Measurements from ENCODE around the gene USP47. TPM values are rescaled to one million over a fixed set of nuclear protein-coding genes. Genes with fewer than 3 reads are reported as not detected.
A peak's percentile ranks its signal among the peaks of the same experiment; 100 is the strongest.

Gene USP47
- total and polyA plus RNA-seq, 9 of the 15 experiments (the other 6 are each of a cell fraction or from before 2014, with no cell fraction given): 13.1 to 63.6 (median 34.7) TPM

DNA sequence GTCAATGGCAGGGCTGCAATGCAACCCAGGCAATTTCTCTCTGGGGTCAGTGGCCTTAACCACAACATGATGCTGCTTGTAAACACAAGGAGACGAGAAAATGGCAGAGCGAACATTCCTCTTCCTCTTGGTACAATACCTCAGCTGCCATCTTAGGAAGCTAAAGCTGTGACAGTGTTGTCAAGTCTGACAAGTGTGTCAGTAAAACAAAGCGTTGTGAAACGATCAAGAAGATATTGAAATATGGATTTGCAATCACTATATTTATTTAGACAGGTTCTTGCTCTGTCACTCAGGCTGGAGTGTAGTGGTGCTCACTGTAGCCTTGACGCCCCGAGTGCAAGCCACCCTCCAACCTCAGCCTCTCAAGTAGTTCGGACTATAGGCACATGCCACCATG is 14.5 kb upstream of the USP47 start:
- no peaks in the 10 kb centered on the region for H3K27me3 ChIP-seq (ENCODE audit: control insufficient read depth in 2 of 2, insufficient read depth in 2 of 2, low read length in 2 of 2)
- in situ Hi-C loops (cut with MboI): no loop called here
- H3K9ac ChIP-seq (ENCODE audit: insufficient read depth in 1 of 2, low read depth in 2 of 2, low read length in 2 of 2): no peak overlapping the region
- no peaks in the 10 kb centered on the region for H3K9me1 ChIP-seq (ENCODE audit: control insufficient read depth, insufficient read depth, low read length)
- no peaks in the 10 kb centered on the region for H4K20me1 ChIP-seq (replicated peaks; ENCODE audit: control insufficient read depth, insufficient read depth, low read length)
- H3K36me3 ChIP-seq (ENCODE audit: control insufficient read depth, insufficient read depth, low read length): no peaks in the 10 kb centered on the region
- H3K4me2 ChIP-seq (ENCODE audit: insufficient read depth, low read length): no peak overlapping the region
- no peak for ATAC-seq
- H3K4me1 ChIP-seq (replicated peaks in 1 of 2; ENCODE audit: control insufficient read depth in 2 of 2, insufficient read depth in 2 of 2, low read length in 2 of 2): no peaks in the 10 kb centered on the region
- no peak for FAIRE-seq
- intact Hi-C loops (cut with micrococcal nuclease): no loop called here
- DNase-seq (ENCODE audit: extremely low read depth in 1 of 4, low spot score in 3 of 4): no peak
- H3K9me3 ChIP-seq (replicated peaks; ENCODE audit: control insufficient read depth, insufficient read depth, low read depth, low read length): peaks cover 3% of the 10 kb centered on the region
- H3K4me3 ChIP-seq: no peak overlapping the region
- ChIA-PET CTCF (ENCODE audit: low intra/inter-chr PET ratio) (no interaction called here), POLR2A (interaction anchor here (0.5 to 1.1 kb wide), 2 partner anchors 16 to 442 kb away, joined by 3 to 5 read pairs; no protein-coding TSS in a partner anchor)
- 42% methylated on average over 7 of the region's 7 CpGs for WGBS (ENCODE audit: insufficient coverage, low coverage, missing lambda C conversion rate)
- TF ChIP-seq, protein P1, sequence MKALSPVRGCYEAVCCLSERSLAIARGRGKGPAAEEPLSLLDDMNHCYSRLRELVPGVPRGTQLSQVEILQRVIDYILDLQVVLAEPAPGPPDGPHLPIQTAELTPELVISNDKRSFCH (CRISPR knock-in tag; IDR thresholded peaks at IDR 0.05): no peak
- TF ChIP-seq, protein P1 (tag; IDR thresholded peaks at IDR 0.05): no peak
- TF ChIP-seq NRF1 (conservative IDR thresholded peaks at IDR 0.05 in 1 of 2, IDR thresholded peaks at IDR 0.05 in 1 of 2): no peak
- TF ChIP-seq ZNF354B (CRISPR knock-in tag; IDR thresholded peaks at IDR 0.05): no peak
- no peak for TF ChIP-seq ZNF253 (CRISPR knock-in tag; conservative IDR thresholded peaks at IDR 0.05)
- TF ChIP-seq, protein P2, sequence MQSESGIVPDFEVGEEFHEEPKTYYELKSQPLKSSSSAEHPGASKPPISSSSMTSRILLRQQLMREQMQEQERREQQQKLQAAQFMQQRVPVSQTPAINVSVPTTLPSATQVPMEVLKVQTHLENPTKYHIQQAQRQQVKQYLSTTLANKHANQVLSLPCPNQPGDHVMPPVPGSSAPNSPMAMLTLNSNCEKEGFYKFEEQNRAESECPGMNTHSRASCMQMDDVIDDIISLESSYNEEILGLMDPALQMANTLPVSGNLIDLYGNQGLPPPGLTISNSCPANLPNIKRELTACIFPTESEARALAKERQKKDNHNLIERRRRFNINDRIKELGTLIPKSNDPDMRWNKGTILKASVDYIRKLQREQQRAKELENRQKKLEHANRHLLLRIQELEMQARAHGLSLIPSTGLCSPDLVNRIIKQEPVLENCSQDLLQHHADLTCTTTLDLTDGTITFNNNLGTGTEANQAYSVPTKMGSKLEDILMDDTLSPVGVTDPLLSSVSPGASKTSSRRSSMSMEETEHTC (IDR thresholded peaks at IDR 0.05): no peak
- TF ChIP-seq ZNF133 (CRISPR knock-in tag; IDR thresholded peaks at IDR 0.05): no peak
- TF ChIP-seq GATAD2B (IDR thresholded peaks at IDR 0.05; ENCODE audit: borderline replicate concordance): no peak
- TF ChIP-seq ZNF717 (CRISPR knock-in tag; IDR thresholded peaks at IDR 0.05): no peak
- no peaks in the 10 kb centered on the region for H3K79me2 ChIP-seq (ENCODE audit: control insufficient read depth, insufficient read depth, low read length)
- peak overlapping the region; percentile 7 for H2AFZ ChIP-seq (ENCODE audit: low read depth, low read length)
- no peak overlapping the region for H3K27ac ChIP-seq (ENCODE audit: extremely low read depth, low read depth, low read length)
- no TSS peak for BruUV-seq (replicated peaks)
